Hepatocyte (in vitro differentiated cells): ENCODE data around the gene NUCB2.

Experiments
- EZH2phosphoT487 ChIP-seq: fragments of 200-600 bp; sonication (generic); IDR thresholded peaks from one replicate; pipeline ENCODE4 v1.6.1; 2018; ENCODE audit warnings: antibody characterized with exemption, mild to moderate bottlenecking, low read depth, moderate library complexity; ENCODE audit not compliant: unreplicated experiment, severe bottlenecking
- TF ChIP-seq, protein P1 (sequence below): fragments of 200-600 bp; sonication (generic); IDR thresholded peaks from 2 replicates; pipeline ENCODE4 v1.5.1; 2016; ENCODE audit warnings: antibody characterized with exemption, mild to moderate bottlenecking; ENCODE audit not compliant: poor library complexity

DNA sequence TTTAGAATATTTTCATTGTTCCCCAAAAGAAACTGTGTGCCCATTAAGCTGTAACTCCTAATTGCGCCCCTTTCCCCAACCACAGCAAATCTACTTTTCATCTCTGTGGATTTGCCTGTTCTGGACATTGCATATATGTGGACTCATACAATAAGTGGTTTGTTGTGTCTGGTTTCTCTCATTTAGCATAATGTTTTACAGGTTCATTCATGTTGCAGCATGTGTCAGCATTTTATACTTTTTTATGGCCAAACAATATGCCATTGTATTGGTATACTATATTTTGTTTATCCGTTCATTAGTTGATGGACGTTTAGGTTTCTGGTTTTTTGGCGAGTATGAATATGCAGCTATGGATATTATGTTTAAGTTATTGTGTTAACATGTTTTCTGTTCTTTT is 23.8 kb downstream of the NUCB2 start:
- TF ChIP-seq, protein P1, sequence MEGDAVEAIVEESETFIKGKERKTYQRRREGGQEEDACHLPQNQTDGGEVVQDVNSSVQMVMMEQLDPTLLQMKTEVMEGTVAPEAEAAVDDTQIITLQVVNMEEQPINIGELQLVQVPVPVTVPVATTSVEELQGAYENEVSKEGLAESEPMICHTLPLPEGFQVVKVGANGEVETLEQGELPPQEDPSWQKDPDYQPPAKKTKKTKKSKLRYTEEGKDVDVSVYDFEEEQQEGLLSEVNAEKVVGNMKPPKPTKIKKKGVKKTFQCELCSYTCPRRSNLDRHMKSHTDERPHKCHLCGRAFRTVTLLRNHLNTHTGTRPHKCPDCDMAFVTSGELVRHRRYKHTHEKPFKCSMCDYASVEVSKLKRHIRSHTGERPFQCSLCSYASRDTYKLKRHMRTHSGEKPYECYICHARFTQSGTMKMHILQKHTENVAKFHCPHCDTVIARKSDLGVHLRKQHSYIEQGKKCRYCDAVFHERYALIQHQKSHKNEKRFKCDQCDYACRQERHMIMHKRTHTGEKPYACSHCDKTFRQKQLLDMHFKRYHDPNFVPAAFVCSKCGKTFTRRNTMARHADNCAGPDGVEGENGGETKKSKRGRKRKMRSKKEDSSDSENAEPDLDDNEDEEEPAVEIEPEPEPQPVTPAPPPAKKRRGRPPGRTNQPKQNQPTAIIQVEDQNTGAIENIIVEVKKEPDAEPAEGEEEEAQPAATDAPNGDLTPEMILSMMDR: no peak
- TF ChIP-seq EZH2phosphoT487: no peak
